GM13976 (cell line): ENCODE measurements around the gene FBXO41.

Source experiments
- DNase-seq: peaks from one replicate; pipeline ENCODE4 v3.0.0; 2012; ENCODE audit warnings: low spot score
- in situ Hi-C: fragments of 300-500 bp; cut with MboI; formaldehyde crosslinking; loops from one replicate; pipeline ENCODE4 v1.12.0; 2022; ENCODE audit warnings: low sequenced_read_pairs, mixed read lengths, inconsistent platforms; ENCODE audit not compliant: unreplicated experiment
- TF ChIP-seq, protein P1 (sequence below): IDR thresholded peaks from 2 replicates; pipeline ENCODE4 v1.5.1; 2012; ENCODE audit warnings: borderline replicate concordance, mild to moderate bottlenecking; ENCODE audit not compliant: insufficient read depth; ENCODE audit errors: extremely low read depth, missing control alignments, control extremely low read depth

Gene FBXO41

GRCh38 chr2:73205611-73206010, 78.7 kb downstream of the FBXO41 start:
- in situ Hi-C loops: no loop called here
- no peak for DNase-seq
- TF ChIP-seq, protein P1, sequence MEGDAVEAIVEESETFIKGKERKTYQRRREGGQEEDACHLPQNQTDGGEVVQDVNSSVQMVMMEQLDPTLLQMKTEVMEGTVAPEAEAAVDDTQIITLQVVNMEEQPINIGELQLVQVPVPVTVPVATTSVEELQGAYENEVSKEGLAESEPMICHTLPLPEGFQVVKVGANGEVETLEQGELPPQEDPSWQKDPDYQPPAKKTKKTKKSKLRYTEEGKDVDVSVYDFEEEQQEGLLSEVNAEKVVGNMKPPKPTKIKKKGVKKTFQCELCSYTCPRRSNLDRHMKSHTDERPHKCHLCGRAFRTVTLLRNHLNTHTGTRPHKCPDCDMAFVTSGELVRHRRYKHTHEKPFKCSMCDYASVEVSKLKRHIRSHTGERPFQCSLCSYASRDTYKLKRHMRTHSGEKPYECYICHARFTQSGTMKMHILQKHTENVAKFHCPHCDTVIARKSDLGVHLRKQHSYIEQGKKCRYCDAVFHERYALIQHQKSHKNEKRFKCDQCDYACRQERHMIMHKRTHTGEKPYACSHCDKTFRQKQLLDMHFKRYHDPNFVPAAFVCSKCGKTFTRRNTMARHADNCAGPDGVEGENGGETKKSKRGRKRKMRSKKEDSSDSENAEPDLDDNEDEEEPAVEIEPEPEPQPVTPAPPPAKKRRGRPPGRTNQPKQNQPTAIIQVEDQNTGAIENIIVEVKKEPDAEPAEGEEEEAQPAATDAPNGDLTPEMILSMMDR: no peak
